NCI-H1105 (cell line): ENCODE results near the gene ITGB3BP.

Experiments
- DNase-seq: peaks from one replicate; lab custom pipeline; 2025; lab: John Stamatoyannopoulos, UW

Gene ITGB3BP

DNA sequence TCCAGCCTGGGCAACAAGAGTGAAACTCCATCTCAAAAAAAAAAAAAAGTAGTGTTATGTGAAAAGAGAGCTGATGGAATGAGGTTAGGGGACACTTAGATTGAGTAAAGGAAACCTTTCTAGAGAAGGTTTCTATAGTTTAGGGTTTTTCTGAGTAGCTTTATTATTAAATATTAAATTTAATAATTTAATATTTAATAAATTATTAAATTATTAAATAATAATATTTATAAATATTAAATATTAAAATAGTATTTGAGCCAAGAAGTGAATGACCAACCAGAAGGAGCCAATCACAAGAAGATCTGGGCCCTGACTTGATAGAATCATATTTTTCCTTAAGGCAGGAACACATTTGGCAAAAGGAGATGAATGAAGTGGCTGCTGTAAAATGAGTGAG is 104.9 kb downstream of the ITGB3BP start:
- DNase-seq, result no peak

DNA sequence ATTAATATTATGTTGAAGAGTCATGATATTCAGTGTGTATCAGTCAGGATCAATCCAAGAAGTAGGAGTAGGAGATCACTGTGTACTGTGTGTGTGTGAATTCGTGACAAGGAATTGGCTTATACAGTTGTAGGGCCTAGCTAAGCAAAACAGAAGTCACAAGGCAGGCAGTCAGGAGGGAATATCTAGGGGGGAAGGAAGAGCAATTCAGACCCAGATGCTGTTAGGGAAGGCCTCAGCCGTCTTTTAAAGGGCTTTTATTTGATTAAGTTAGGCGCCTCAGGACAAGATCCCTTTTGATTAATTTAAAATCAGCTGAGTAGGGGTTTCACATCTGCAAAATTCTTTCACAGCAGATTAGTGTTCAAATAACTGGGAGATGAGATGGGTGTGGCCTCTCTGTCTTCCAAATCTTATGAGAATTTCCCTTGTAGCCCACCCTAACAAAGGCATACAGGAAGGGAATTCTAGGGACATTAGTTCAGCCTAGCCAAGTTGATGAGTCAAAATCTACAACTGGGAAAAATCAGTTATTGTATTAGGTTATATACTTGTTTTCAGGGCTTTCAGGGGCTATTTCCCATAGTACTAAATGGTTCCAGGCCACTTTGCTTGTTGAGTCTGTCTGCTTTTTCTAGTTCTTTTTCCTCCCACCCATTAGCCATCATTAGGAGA is 108.2 kb downstream of the ITGB3BP start:
- no peak for DNase-seq

DNA sequence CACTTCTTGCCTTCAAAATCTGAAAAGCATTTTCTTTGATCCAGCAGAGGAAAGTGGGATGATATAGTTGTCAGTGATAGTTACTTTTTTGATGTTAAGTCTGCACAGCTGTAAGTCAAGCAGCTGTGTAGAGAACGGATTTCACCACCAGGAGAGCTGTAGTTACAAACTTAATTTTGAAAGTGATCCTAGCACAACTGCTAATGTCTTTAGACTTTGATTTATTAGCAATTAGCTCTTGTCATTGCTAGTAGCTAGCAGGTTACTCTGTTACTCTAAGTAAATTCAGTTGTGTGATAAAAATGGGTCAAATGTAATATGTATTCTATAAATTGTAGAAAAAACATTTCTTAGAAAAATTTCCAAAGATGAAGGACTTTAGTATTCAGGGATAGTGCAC is 109.6 kb downstream of the ITGB3BP start:
- no peak for DNase-seq

DNA sequence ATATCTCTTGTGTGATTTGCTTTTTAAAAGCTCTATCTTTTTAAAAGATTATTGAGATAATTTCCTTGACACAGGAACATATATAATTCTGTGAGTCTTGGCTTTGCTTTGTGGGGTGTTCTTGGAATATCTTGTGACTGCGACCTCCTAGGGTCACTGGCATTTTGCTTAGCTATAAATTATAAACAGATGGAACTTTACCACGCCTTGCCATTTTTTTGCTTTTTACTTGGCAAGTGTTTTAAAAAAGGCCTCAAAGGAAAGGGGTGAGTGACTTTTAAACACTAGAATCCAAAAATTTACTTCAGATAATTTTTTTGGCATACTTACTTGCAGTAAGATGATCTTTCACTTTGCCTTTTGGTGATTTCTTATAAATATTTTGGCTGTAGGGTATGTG is 112.0 kb downstream of the ITGB3BP start:
- DNase-seq, result no peak

DNA sequence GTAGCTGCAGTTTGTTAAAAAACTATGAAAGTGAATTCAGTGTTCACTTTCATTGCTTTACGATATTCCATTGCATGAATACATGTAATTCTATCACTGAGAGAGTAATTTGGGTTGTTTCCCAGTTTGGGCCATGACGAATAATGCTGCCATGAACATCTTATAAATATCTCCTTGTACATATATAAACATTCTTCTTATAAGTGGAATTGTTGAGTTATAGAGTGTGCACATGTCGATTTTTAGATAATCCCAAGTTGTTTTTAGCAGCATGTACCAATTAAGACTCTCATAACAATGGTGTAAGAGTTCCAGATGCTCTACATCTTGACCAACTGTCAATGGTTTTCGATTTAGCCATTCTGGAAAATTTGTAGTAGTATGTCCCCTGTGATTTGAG is 114.7 kb downstream of the ITGB3BP start:
- no peak for DNase-seq

DNA sequence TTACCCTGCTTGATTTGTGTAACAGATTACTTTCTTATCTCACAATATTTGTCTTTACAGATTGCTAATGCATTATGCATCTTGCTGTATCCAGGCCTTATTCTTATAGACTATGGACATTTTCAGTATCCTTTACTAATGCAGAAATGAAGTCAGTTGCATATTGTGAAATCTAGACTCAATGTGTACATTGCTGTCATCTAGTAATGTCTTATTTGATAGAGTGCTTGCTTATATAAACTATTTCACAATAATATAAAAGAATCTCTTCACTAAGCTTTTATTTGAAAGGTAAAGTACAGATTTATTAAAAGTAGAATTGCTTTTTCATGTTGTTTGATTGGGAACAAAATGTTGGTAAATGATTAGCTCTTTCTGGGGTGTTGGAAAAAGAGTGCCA is 116.0 kb downstream of the ITGB3BP start:
- no peak for DNase-seq

DNA sequence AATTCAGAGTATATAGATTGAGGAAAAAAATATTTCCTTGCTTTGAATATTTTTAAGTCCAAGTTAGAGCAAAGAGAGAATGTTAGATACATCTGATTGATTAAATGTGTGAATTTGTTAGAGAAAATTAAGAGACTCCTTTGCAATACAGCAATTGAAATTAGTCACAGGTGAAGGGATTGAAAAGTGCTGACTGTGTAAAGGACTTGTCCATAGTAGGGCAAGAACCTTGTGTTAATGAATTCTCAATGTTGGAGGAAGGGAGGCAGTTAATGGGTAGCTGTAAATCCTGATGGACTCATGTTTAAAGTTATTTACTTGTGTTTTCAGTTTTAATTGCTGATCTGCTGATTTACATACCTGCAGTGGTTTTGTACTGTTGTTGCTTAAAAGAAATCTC is 117.0 kb downstream of the ITGB3BP start:
- no peak for DNase-seq

DNA sequence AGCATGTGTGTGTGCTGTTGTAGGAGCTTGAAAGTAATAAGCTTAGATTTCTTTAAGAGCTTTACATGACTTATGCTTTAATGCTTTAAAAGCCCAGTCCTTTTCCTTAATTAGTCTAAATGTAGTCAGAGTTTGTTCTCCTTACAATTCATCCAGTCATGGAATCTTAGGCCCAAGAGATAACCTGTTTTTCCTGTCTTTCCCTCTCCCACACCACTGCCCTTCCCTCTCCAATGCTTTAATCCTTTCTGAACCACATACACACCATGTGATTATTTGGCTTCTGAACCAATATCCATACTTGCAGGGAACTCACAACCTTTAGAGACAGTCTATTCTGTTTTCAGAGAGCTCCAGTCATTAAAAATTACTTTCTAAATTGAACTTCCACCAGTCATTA is 118.0 kb downstream of the ITGB3BP start:
- DNase-seq, result no peak

DNA sequence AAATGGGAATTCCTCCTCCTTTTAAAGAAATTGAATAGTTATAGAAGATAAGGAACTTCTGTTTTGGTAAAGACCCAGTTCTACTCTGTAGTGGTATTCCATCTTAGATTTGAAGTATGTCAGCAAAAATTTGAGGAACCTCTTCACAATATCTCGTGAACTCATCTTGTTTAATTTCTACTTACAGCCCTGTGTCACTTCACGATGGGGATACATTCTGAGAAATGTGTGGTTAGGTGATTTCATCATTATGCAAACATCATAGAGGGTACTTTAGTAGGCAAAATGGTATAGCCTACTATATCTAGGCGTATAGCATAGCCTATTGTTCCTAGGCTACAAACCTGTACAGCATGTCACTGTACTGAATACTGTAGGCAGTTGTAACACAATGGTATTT is 119.6 kb downstream of the ITGB3BP start:
- DNase-seq, result no peak

DNA sequence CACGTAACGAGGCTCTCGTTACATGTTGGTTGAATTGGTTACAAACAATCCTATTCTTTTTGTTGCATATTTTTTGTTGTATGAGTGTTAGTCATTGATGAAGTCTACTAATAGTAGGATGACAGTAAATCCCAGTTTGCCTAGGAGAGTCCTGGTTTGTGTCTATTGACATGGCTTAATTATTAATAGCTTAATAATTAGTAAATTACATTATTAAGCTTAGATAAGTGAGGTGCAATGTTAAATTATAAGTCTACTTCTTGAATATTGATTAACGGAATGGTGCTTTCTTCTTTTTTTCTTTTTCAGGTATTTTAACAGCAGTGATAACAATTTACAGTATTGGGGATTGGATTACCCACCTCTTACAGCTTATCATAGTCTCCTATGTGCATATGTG is 121.1 kb downstream of the ITGB3BP start:
- no peak for DNase-seq
